ENCODE results near the gene DTNA.
"Not testable (repeated sequence)": the region's sequence is repeated elsewhere in the genome, so short reads cannot be mapped to it uniquely, and the experiment has no call there.

DTNA gene

GRCh38 chr18:34704823-34705222, 5.3 kb upstream of the DTNA start:
- no peak for DNase-seq (ENCODE audit: low read depth)
- no peak for TF ChIP-seq CTCF (IDR thresholded peaks at IDR 0.05; ENCODE audit: low read depth, low read length, missing control alignments)
- H3K4me3 ChIP-seq (ENCODE audit: low read depth, low read length) = no peak overlapping the region

GRCh38 chr18:34707670-34708069, 2.4 kb upstream of the DTNA start:
- H3K4me3 ChIP-seq (ENCODE audit: low read depth, low read length) = no peak overlapping the region
- TF ChIP-seq CTCF (IDR thresholded peaks at IDR 0.05; ENCODE audit: low read depth, low read length, missing control alignments) = no peak
- DNase-seq (ENCODE audit: low read depth) = no peak

GRCh38 chr18:34709104-34709503, 994 bp upstream of the DTNA start:
- no peak for TF ChIP-seq CTCF (IDR thresholded peaks at IDR 0.05; ENCODE audit: low read depth, low read length, missing control alignments)
- DNase-seq (ENCODE audit: low read depth) = no peak
- H3K4me3 ChIP-seq (ENCODE audit: low read depth, low read length) = no peak overlapping the region

- TF ChIP-seq CTCF (IDR thresholded peaks at IDR 0.05; ENCODE audit: low read depth, low read length, missing control alignments) = no peak
- no peak for DNase-seq (ENCODE audit: low read depth)
- H3K4me3 ChIP-seq (ENCODE audit: low read depth, low read length) = no peak overlapping the region
Observed at GRCh38 chr18:34710458-34710914, 388 bp downstream of the DTNA start.

- no peak for DNase-seq (ENCODE audit: low read depth)
- no peak for TF ChIP-seq CTCF (IDR thresholded peaks at IDR 0.05; ENCODE audit: low read depth, low read length, missing control alignments)
- H3K4me3 ChIP-seq (ENCODE audit: low read depth, low read length) = no peak overlapping the region
Observed at GRCh38 chr18:34710934-34711333, 836 bp downstream of the DTNA start.

GRCh38 chr18:34716111-34716510, 6.0 kb downstream of the DTNA start:
- not testable (repeated sequence) for H3K4me3 ChIP-seq (ENCODE audit: low read depth, low read length); DNase-seq (ENCODE audit: low read depth)

GRCh38 chr18:34718610-34719009, 8.5 kb downstream of the DTNA start:
- TF ChIP-seq CTCF (IDR thresholded peaks at IDR 0.05; ENCODE audit: low read depth, low read length, missing control alignments) = no peak
- DNase-seq (ENCODE audit: low read depth) = no peak

GRCh38 chr18:34720220-34720619, 10.1 kb downstream of the DTNA start:
- no peak for TF ChIP-seq CTCF (IDR thresholded peaks at IDR 0.05; ENCODE audit: low read depth, low read length, missing control alignments)
- DNase-seq (ENCODE audit: low read depth) = no peak

More at GRCh38 chr18:34718610-34719009, 8.5 kb downstream of the DTNA start:
- H3K4me3 ChIP-seq (ENCODE audit: low read depth, low read length) = no peak overlapping the region

More at GRCh38 chr18:34720220-34720619, 10.1 kb downstream of the DTNA start:
- H3K4me3 ChIP-seq (ENCODE audit: low read depth, low read length) = no peak overlapping the region

All from GM12864 (cell line).